Tibial nerve (tissue), 3 donors: Measurements from ENCODE around the gene ARID3C.

Experiments used
- POLR2A ChIP-seq, 2 donors: fragments of 450-650 bp; IDR thresholded peaks; one replicate each; pipeline ENCODE4 v1.6.1; 2017; ENCODE audit warnings: antibody characterized with exemption in 2 of 2, mild to moderate bottlenecking in 2 of 2, moderate library complexity in 2 of 2
- TF ChIP-seq, protein P1 (sequence below), 5 experiments: fragments of 200-600 bp in 3 of 5; fragments of 450-650 bp in 2 of 5; sonication (generic) in 3 of 5; IDR thresholded peaks; one replicate each; pipeline ENCODE4 v1.5.1; 2016 to 2019; ENCODE audit warnings: antibody characterized with exemption in 5 of 5, mild to moderate bottlenecking in 3 of 5, moderate library complexity in 2 of 5

- TF ChIP-seq, protein P1, sequence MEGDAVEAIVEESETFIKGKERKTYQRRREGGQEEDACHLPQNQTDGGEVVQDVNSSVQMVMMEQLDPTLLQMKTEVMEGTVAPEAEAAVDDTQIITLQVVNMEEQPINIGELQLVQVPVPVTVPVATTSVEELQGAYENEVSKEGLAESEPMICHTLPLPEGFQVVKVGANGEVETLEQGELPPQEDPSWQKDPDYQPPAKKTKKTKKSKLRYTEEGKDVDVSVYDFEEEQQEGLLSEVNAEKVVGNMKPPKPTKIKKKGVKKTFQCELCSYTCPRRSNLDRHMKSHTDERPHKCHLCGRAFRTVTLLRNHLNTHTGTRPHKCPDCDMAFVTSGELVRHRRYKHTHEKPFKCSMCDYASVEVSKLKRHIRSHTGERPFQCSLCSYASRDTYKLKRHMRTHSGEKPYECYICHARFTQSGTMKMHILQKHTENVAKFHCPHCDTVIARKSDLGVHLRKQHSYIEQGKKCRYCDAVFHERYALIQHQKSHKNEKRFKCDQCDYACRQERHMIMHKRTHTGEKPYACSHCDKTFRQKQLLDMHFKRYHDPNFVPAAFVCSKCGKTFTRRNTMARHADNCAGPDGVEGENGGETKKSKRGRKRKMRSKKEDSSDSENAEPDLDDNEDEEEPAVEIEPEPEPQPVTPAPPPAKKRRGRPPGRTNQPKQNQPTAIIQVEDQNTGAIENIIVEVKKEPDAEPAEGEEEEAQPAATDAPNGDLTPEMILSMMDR (IDR thresholded peaks at IDR 0.05), result no peak
- no peak for TF ChIP-seq POLR2A (IDR thresholded peaks at IDR 0.05)
Observed at GRCh38 chr9:34576597-34577399, 52.1 kb downstream of the ARID3C start.
